GM18505 (cell line): Measurements from ENCODE around the gene MTHFD1L.
"Not testable (repeated sequence)": the region's sequence is repeated elsewhere in the genome, so short reads cannot be mapped to it uniquely, and the experiment has no call there.

Experiments used
- ATAC-seq: cut with Tn5 transposase; IDR thresholded peaks from one replicate; pipeline ENCODE4 v1.9.1; 2021; ENCODE audit not compliant: unreplicated experiment
- POLR2A ChIP-seq: IDR thresholded peaks from 4 replicates; pipeline ENCODE4 v1.6.1; 2011; ENCODE audit warnings: borderline replicate concordance; ENCODE audit not compliant: insufficient read depth, insufficient read length; ENCODE audit errors: extremely low read depth

Gene MTHFD1L

DNA sequence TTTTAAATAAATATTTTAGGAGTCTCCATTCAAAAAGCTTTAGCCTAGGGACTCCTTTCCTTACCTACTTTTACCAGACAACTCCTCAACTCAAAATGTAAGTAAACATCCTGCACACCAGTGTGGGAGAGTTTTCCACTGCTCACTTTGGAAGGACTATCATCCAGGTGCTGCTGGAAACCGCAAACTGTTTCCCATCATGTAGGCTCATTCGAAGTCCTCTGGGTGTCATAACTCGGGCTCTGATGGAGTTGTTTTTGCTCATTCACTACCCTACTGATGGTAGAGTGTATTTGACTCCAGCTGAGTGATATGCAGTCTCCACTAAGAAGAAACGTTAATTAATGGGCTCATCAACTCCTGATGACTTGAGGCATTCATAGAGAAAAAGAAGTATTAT lies 237.8 kb downstream of the MTHFD1L start:
- no peak for TF ChIP-seq POLR2A
- ATAC-seq = no peak

DNA sequence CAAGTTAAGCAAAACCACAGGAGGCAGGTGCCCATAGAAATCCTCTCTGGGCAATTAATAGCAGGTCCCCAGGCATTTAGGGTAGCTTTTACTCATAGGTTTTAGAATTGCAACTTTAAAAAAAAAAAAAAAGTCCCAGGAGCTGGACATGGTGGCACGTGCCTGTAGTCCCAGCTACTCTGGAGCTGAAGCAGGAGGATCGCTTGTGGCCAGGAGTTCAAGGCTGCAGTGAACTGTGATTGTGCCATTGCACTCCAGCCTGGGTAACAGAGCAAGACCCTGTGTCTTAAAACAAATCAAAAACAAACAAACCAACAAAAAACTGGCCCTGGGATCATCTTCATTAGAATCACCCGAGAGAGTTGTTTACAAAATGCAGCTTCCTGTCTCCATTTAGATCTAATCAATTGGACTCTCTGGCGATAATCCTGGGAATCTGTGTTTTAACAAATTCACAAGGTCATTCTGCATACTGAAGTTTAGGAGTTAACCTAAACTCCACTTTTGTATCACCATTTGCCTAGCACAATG lies 242.5 kb downstream of the MTHFD1L start:
- ATAC-seq = no peak
- TF ChIP-seq POLR2A = no peak

DNA sequence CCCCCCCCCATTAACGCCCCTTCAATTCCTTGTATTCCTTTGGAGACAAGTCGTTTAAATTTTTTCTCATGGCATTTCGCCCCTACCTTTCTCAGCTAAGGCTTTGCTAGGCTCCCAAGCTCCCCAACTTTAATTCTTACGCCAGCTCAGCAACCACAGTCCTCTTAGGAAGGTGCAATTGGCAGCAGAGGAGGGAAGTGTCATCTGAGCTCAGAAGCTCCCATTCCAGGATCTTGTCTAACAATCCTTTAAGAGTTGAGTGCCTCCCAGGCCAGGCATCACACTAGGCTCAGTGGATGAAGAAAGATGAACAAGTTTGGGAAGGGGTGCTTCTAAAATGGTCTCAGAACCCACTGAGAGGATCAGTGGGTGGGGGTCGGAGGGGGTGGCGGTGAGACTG lies 243.0 kb downstream of the MTHFD1L start:
- ATAC-seq = no peak
- no peak for TF ChIP-seq POLR2A

DNA sequence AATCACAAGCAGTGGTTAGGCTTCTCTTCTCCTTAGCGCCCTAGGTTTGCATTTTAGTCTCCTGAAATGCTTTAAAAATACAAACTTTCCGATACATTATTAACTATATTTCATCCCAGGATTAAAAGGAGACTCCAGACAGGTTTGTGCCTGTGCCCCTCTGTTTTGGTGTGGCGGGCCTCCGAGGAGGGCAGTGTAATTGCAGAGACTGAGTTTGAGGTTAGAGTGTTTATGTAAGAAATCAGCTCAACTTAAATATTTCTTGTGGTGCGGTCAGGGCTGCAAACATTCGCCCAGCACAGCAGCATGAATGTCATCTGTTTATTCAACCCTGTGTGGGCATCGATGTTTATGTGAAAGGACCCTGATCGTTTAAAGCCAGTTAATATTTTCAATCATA lies 243.9 kb downstream of the MTHFD1L start:
- TF ChIP-seq POLR2A = no peak
- no peak for ATAC-seq

DNA sequence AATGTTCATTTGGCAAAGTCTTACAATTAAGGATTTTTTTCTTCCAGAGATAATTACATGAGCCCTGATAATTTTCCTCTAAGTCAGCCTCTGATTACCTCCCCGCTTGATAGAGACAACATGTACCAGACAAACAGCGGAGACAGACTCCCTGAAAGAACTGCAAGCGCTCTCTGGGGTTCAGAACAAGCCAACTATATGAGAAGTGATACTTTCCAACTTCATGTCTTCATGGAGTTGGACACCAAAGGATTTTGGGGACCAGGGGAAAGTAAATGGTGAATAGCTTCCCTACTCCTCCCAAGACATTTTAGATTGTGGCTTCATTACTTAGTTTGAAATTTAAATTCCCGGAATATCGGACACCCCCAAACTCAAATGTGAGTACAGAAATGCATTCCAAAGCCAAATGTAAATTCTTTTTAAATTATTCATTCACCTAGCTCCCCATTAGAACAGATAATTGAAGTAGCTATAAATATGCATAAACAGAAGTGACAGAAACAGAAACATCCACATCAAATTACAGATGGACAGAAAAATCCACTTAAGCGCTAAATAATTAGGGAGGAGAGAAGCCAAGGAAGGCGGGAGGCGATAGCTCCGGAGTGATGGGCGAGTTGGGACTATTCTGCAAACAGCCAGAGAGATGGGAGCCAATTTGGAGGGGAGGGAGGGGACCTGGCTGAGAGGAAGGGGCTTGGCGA lies 244.5 kb downstream of the MTHFD1L start:
- no peak for TF ChIP-seq POLR2A

DNA sequence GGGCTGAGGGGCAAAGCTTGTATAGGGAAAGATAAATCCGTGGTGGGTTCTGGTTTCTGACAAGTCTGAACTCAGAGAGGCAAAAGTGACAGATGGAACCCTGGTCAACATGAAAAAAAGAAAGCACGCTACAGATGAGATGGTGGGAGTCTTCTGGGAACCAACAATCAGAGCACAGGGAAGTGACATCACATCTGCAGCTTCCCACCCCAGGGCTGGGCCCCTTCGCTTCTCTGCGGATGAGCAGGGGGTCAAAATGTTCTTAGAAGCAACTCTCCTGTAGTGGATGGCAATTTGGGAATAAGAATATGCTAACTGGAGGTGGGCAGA lies 245.0 kb downstream of the MTHFD1L start:
- no peak for ATAC-seq
- no peak for TF ChIP-seq POLR2A

More for the DNA sequence above, 244.5 kb downstream of the MTHFD1L start:
- no peak for ATAC-seq

DNA sequence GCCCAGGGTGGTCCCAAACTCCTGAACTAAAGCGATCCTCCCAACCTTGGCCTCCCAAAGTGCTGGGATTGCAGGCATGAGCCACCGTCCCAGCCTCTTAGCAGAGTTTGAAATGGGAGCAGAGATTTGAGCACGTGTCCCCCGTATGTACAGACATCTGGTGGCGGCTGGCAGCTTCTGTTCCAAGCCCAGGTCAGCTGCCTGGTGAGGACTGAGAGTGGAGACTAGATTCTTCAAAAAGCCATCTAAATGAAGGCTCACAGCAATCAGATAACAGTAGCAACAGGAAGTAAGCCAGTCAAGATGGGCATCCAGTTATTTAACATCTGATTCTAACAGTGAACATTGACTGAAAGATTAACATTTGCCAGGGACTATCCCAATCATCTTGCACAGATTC lies 246.2 kb downstream of the MTHFD1L start:
- ATAC-seq = no peak

DNA sequence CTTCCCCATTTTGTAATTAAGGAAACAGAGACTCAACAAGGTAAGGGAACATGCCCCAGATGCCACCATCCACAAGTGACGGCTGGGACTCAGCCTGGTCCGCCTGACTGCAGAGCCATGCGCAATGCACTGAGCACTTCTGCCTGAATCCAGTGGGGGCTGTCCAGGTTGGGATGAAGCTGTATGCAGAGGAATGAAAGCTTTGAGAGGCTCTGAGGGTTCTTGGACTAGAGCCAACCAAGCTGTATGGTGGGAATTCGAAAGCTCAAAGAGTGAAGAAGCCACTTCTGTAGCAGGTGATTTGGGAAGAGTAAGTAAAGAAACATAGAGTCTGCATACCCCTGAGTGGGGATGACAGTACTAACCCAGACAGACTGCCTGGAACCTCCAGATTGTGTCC lies 246.6 kb downstream of the MTHFD1L start:
- no peak for ATAC-seq
- TF ChIP-seq POLR2A = no peak

More for the DNA sequence above, 246.2 kb downstream of the MTHFD1L start:
- TF ChIP-seq POLR2A = no peak

- not testable (repeated sequence) for ATAC-seq
Observed at GRCh38 chr6:151112884-151113283, 247.4 kb downstream of the MTHFD1L start.

DNA sequence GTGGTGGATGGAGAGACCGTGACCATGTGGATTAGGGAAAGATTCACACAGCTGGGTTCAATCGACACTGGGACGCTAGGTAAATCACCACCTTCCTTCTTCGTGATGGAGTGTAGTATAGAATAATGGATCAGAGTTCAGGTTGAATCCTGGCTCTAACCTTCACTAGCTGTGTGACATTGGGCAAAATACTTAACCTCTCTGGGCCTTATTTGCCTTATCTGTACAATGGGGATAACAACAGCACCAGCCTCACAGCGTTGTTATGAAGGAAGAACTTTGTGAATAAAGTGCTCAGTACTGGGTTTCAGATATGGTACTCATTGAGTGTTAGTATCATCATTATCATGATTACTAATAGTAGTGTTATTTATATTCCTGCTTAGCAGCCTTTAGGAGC lies 248.1 kb downstream of the MTHFD1L start:
- TF ChIP-seq POLR2A = no peak
- ATAC-seq = no peak

DNA sequence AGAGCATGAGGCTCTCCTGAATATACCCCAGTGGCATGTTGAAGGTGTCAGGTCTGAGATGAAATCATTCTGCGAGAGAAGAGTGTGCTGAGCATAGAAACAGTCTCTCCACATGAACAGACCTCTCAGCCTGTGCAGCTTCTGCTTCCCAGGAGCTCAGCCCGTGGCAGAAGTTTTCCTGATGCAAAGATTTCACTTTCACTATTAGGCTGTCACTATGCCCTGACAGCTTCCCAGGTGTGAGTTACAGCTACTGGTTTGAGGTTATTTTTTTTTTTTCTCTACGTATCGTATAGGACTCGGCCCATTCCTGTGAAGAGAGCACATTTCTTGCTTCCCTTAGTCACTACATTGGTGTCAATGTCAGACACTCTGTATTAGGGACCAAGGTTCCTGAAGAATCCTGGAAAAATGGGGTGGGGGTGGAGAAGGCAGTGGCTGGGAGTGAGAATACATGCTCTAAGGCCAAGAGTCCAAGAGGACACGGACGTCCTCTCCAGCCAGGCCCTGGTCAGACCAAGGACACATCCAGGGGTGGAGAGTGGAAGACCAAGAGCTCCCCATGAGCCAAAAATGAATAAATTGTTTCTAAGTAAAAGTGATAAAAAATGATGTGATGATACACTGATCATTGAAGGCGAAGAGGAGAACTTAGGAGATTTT lies 253.1 kb downstream of the MTHFD1L start:
- ATAC-seq = no peak
- no peak for TF ChIP-seq POLR2A

DNA sequence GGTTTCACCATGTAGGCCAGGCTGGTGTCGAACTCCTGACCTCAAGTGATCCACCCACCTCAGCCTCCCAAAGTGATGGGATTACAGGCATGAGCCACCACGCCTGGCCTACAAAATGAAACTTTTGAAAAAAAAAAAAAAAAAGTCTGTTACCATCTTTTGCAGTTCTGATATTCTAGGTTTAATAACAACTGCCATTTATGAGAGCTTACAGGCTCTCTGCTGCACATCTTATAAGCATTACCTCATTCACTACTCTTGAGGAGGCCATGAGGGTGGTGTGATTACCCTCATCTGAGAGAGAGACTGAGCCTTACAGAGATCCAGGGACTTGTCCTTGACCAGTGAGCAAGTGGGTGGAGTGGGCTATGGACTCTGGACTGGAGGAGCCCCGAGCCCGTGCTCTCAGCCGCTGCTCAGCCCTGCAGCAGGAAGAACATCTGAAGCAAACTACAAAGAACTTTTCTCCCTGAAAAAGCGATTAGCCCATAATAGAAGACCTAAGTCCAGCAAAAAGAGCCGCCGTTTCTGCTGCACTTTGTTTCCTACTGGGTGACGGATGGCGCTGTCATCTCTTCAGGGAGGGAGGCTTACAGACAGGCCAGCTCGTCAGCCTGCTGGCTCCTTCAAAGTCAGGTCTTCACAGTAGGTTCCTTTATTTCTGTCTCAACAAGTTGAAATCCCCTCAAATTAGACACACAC lies 254.5 kb downstream of the MTHFD1L start:
- TF ChIP-seq POLR2A = no peak
- ATAC-seq = no peak

DNA sequence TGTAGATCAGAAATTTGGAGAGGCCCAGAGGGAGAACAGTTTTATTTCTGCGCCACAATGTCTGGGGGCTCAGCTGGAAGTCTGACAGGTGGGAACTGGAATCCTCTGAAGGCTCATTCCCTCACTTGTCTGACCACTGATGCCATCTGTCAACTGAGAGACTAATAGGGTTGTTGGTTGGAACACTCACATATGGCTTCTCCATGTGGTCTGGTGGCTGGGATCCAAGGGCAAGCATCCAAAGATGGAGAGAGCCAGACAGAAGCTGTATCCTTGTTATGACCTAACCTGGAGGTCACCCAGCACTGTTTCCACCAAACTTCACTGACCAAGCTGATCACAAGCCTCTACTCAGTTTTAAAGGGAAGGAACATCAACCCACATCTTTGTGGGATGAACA lies 256.4 kb downstream of the MTHFD1L start:
- no peak for ATAC-seq
- no peak for TF ChIP-seq POLR2A

GRCh38 chr6:151123641-151124040 lies 258.1 kb downstream of the MTHFD1L start:
- not testable (repeated sequence) for ATAC-seq

DNA sequence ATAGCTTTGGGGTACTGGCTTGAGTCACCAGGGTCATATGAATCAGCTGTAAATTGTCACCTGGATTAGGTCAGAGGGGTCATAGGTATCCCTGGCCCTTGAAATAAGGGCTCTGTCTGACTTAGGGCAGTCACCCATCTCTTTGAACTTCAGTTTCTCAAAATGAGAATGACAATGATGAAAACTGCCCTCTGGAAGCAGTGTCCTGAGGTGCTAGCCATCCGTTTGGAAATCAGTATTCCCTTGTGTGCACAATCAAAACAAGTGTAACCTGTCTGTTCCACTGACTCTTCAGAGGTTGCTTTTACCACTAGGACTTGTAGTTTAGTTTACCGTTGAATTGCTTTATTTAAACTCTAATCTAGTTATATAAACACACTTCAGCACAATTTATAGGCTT lies 259.7 kb downstream of the MTHFD1L start:
- not testable (repeated sequence) for ATAC-seq

GRCh38 chr6:151125651-151126416 lies 260.3 kb downstream of the MTHFD1L start:
- ATAC-seq = not testable (repeated sequence)

DNA sequence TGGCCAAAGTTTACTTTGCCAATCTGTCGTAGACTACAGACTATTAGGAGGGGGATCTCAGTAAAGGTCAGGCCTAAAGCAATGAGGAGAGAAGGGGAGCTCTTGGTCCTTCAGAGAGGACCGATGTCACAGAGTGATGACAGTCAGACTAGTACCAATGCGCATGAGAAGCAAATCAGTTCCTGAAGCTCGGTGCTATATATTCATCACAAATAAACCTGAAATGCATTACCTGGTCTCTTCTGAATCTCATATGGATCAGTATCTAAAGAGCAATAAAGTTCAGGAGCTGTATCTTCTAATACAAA lies 260.9 kb downstream of the MTHFD1L start:
- ATAC-seq = not testable (repeated sequence)

DNA sequence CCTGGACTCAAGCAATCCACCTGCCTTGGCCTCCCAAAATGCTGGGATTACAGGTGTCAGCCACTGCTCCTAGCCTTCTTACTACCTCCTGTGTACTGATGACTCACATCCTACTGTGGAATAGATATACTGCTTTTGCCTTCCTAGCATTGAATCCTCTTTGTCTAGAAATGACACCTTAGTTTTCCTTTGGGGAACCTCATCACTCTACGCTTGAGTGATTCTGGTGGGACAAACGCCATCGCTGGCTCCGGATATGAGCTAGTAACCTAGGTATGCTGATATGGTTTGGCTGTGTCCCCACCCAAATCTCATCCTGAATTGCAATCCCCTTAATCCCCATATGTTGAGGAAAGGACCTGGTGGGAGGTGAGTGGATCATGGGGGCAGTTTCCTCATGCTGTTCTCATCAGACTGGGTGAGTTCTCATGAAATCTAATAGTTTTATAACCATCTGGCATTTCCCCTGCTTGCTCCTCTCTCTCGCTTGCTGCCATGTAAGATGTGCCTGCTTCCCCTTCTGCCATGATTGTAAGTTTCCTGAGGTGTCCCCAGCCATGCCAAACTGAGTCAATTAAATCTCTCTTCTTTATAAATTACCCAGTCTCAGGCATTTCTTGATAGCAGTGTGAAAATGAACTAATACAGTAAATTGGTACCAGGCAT lies 261.8 kb downstream of the MTHFD1L start:
- not testable (repeated sequence) for ATAC-seq
